H1 (cell line): ENCODE data around the gene RAG2. TPM values are rescaled to one million over a fixed set of nuclear protein-coding genes. Genes with fewer than 3 reads are reported as not detected.

Source experiments
- CTCF ChIA-PET: fragments of 300-600 bp; sonication (Branson Sonifier 250); formaldehyde crosslinking; loops from one replicate; lab custom pipeline; 2021; ENCODE audit not compliant: partially characterized antibody; lab: Charles Lee
- POLR2A ChIA-PET: fragments of 300-600 bp; sonication (Branson Sonifier 250); formaldehyde crosslinking; loops from one replicate; lab custom pipeline; 2021; ENCODE audit warnings: inconsistent platforms; ENCODE audit not compliant: partially characterized antibody; lab: Charles Lee
- DNase-seq, 2 experiments: peaks; one replicate each; pipeline versions ENCODE4 v3.0.0 to v3.0.0-alpha.2; 2010 to 2022; ENCODE audit warnings: low spot score in 2 of 2, low read depth in 1 of 2, mixed read lengths in 1 of 2
- FAIRE-seq: peaks from 2 replicates; lab custom pipeline; 2011; peaks lifted over from hg19 to GRCh38; lab: Jason Lieb, UNC
- H2AFZ ChIP-seq: 2 replicates; pipeline ENCODE4 v1.8.1; 2012; ENCODE audit warnings: low read length, inconsistent platforms
- H2AK5ac ChIP-seq: 2 replicates; pipeline ENCODE4 v1.6.1; 2013; ENCODE audit warnings: low read depth, low read length
- H2BK120ac ChIP-seq: replicated peaks from 2 replicates; pipeline ENCODE3; 2013; ENCODE audit warnings: low read depth, low read length, inconsistent platforms
- H2BK12ac ChIP-seq: 2 replicates; pipeline ENCODE4 v1.6.1; 2013; ENCODE audit warnings: low read depth, low read length
- H2BK15ac ChIP-seq: 2 replicates; pipeline ENCODE4 v1.6.1; 2013; ENCODE audit warnings: low read length
- H2BK20ac ChIP-seq: 2 replicates; pipeline ENCODE4 v1.6.1; 2013; ENCODE audit warnings: low read length
- H2BK5ac ChIP-seq: 2 replicates; pipeline ENCODE4 v1.6.1; 2013; ENCODE audit warnings: low read depth, low read length
- H3K14ac ChIP-seq: 2 replicates; pipeline ENCODE4 v1.6.1; 2013; ENCODE audit warnings: inconsistent platforms; ENCODE audit not compliant: insufficient read length
- H3K18ac ChIP-seq: 2 replicates; pipeline ENCODE4 v1.6.1; 2013; ENCODE audit warnings: low read length; ENCODE audit errors: extremely low read depth
- H3K23ac ChIP-seq: 2 replicates; pipeline ENCODE4 v1.6.1; 2013; ENCODE audit warnings: inconsistent platforms; ENCODE audit not compliant: insufficient read length
- H3K23me2 ChIP-seq: 2 replicates; pipeline ENCODE4 v1.6.1; 2013; ENCODE audit warnings: low read depth, low read length
- H3K27ac ChIP-seq: 2 replicates; pipeline ENCODE4 v1.6.1; 2011; ENCODE audit warnings: low read depth, low read length, inconsistent platforms
- H3K27me3 ChIP-seq, 4 experiments: replicated peaks in 1 of 4; 1 replicate in 1 of 4; 2 replicates in 3 of 4; pipeline versions ENCODE4 v1.6.1 to v1.8.1; 2011 to 2013; ENCODE audit warnings: low read length in 3 of 4, mild to moderate bottlenecking in 3 of 4, inconsistent platforms in 2 of 4, mixed read lengths in 2 of 4, moderate library complexity in 1 of 4; ENCODE audit not compliant: control insufficient read depth in 3 of 4, insufficient read depth in 3 of 4; ENCODE audit errors: extremely low read depth in 1 of 4
- H3K36me3 ChIP-seq, 4 experiments: 2 replicates each; pipeline versions ENCODE4 v1.6.1 to v1.8.1; 2011 to 2013; ENCODE audit warnings: mild to moderate bottlenecking in 4 of 4, low read length in 3 of 4, moderate library complexity in 2 of 4, control low read depth in 1 of 4, inconsistent platforms in 1 of 4; ENCODE audit not compliant: insufficient read depth in 4 of 4, control insufficient read depth in 2 of 4
- H3K4ac ChIP-seq: replicated peaks from 2 replicates; pipeline ENCODE3; 2013; ENCODE audit warnings: low read length, low read depth, mixed read lengths, inconsistent platforms; ENCODE audit not compliant: insufficient read length
- H3K4me1 ChIP-seq, 4 experiments: replicated peaks in 1 of 4; 1 replicate in 1 of 4; 2 replicates in 3 of 4; pipeline versions ENCODE4 v1.6.1 to v1.8.1; 2011 to 2013; ENCODE audit warnings: low read length in 3 of 4, inconsistent platforms in 2 of 4, mixed read lengths in 1 of 4; ENCODE audit not compliant: insufficient read depth in 4 of 4, control insufficient read depth in 3 of 4
- H3K4me2 ChIP-seq, 2 experiments: 2 replicates each; pipeline versions ENCODE4 v1.6.1 to v1.8.1; 2011 to 2013; ENCODE audit warnings: low read depth in 2 of 2, low read length in 2 of 2, control low read depth in 1 of 2, inconsistent platforms in 1 of 2, mild to moderate bottlenecking in 1 of 2; ENCODE audit not compliant: insufficient read depth in 1 of 2
- H3K4me3 ChIP-seq, 4 experiments: fragments of 200-600, 300-600 bp in 1 of 4; sonication (generic), shearing (Covaris generic), sonication (Bioruptor Twin) in 1 of 4; 2 replicates each; pipeline versions ENCODE4 v1.5.1 to v1.8.1; 2011 to 2016; ENCODE audit warnings: low read length in 4 of 4, low read depth in 3 of 4, control low read depth in 2 of 4, inconsistent platforms in 2 of 4, mild to moderate bottlenecking in 2 of 4, mixed read lengths in 1 of 4, moderate library complexity in 1 of 4; ENCODE audit not compliant: insufficient read depth in 2 of 4; ENCODE audit errors: extremely low read depth in 1 of 4
- H3K56ac ChIP-seq: replicated peaks from 2 replicates; pipeline ENCODE3; 2013; ENCODE audit warnings: low read depth, mild to moderate bottlenecking, mixed read lengths, low read length, inconsistent platforms; ENCODE audit not compliant: insufficient read length
- H3K79me1 ChIP-seq: 2 replicates; pipeline ENCODE4 v1.6.1; 2013; ENCODE audit warnings: low read depth, low read length, control low read depth
- H3K79me2 ChIP-seq, 2 experiments: 2 replicates each; pipeline versions ENCODE4 v1.6.1 to v1.8.1; 2012 to 2013; ENCODE audit warnings: low read length in 2 of 2, mild to moderate bottlenecking in 2 of 2, inconsistent platforms in 1 of 2; ENCODE audit not compliant: insufficient read depth in 2 of 2, control insufficient read depth in 1 of 2
- H3K9ac ChIP-seq, 4 experiments: replicated peaks in 1 of 4; 1 replicate in 1 of 4; 2 replicates in 3 of 4; pipeline versions ENCODE4 v1.6.1 to v1.8.1; 2011 to 2013; ENCODE audit warnings: low read depth in 3 of 4, low read length in 3 of 4, control low read depth in 2 of 4, mild to moderate bottlenecking in 2 of 4, moderate library complexity in 2 of 4, inconsistent platforms in 1 of 4; ENCODE audit errors: extremely low read depth in 1 of 4
- H3K9me3 ChIP-seq, 2 experiments: 2 replicates each; pipeline versions ENCODE4 v1.6.1 to v1.8.1; 2012 to 2013; ENCODE audit warnings: mild to moderate bottlenecking in 2 of 2, moderate library complexity in 2 of 2, control low read depth in 1 of 2, inconsistent platforms in 1 of 2, low read depth in 1 of 2, low read length in 1 of 2, mixed read lengths in 1 of 2; ENCODE audit not compliant: insufficient read depth in 2 of 2
- H4K20me1 ChIP-seq, 2 experiments: replicated peaks in 1 of 2; 2 replicates each; pipeline versions ENCODE3 to v1.8.1; 2011 to 2013; ENCODE audit warnings: inconsistent platforms in 2 of 2, low read length in 2 of 2, mild to moderate bottlenecking in 1 of 2; ENCODE audit not compliant: insufficient read depth in 2 of 2, control insufficient read depth in 1 of 2
- H4K5ac ChIP-seq: 2 replicates; pipeline ENCODE4 v1.6.1; 2013; ENCODE audit warnings: low read length, low read depth, mixed read lengths, inconsistent platforms; ENCODE audit not compliant: insufficient read length
- H4K8ac ChIP-seq: 2 replicates; pipeline ENCODE4 v1.8.0; 2013; ENCODE audit warnings: mild to moderate bottlenecking, moderate library complexity, low read length, inconsistent platforms; ENCODE audit not compliant: insufficient read depth; ENCODE audit errors: extremely low read depth
- H4K91ac ChIP-seq: replicated peaks from 2 replicates; pipeline ENCODE3; 2013; ENCODE audit warnings: low read length, mixed read lengths, inconsistent platforms; ENCODE audit not compliant: insufficient read length
- E2F6 ChIP-seq: IDR thresholded peaks from 2 replicates; pipeline ENCODE4 v1.6.1; 2012; ENCODE audit warnings: inconsistent platforms
- GTF2F1 ChIP-seq: IDR thresholded peaks from 2 replicates; pipeline ENCODE4 v1.6.1; 2012; ENCODE audit warnings: low read depth, low read length, improper control_type of control experiment, borderline replicate concordance
- RFX5 ChIP-seq: IDR thresholded peaks from 2 replicates; pipeline ENCODE4 v1.6.1; 2011; ENCODE audit warnings: low read depth, low read length, improper control_type of control experiment, borderline replicate concordance
- WGBS, 2 experiments: shearing (Covaris generic) in 1 of 2; methylation state at CpG; one replicate each; pipeline versions ENCODE4 v1.1.6 to v1.1.7; 2013 to 2015; ENCODE audit warnings: low lambda C conversion rate in 2 of 2, mixed read lengths in 2 of 2, inconsistent platforms in 1 of 2, low coverage in 1 of 2, missing lambda C conversion rate in 1 of 2; ENCODE audit not compliant: insufficient replicate concordance in 2 of 2, insufficient coverage in 1 of 2, insufficient read length in 1 of 2; ENCODE audit errors: extremely low coverage in 1 of 2, missing lambda C conversion rate in 1 of 2; 5-methylcytosine and 5-hydroxymethylcytosine counted together
- polyA plus RNA-seq, 7 experiments: library from polyadenylated mRNA; depleted of rRNA in 3 of 7; stranded (reverse) in 5 of 7; unstranded in 2 of 7; fragments of >200 nt in 5 of 7; fragments of 200-250 nt in 2 of 7; gene quantifications; 1 replicate in 5 of 7; 2 replicates in 1 of 7; 4 replicates in 1 of 7; pipeline versions ENCODE4 v1.2.1 to v1.2.3, GENCODE V29; 2011 to 2013; ENCODE audit warnings: missing spikeins in 2 of 7, mixed read lengths in 2 of 7
- total RNA-seq: library from RNA; stranded (reverse); fragmentation: NEBNext Ultra II Directional; extraction: Animal tissue kit (Norgen Biotek cat#: 25700); gene quantifications from 2 replicates; pipeline ENCODE4 v1.2.1, GENCODE V29; 2021

The RAG2 gene
- total and polyA plus RNA-seq, 2 of the 8 experiments (the other 6 are each of a cell fraction or from before 2014, with no cell fraction given): not detected

- H3K14ac ChIP-seq: no peak overlapping the region
- WGBS, 2 experiments: 94% methylated on average over 1 of the region's 1 CpG; no CpG with 5 or more reads in 1 of the 2 experiments
- no peak overlapping the region for H3K4ac ChIP-seq
- H3K56ac ChIP-seq: no peak overlapping the region
- H4K5ac ChIP-seq: no peak overlapping the region
- no peak overlapping the region for H3K23ac ChIP-seq
- FAIRE-seq (no peak), DNase-seq (no peak)
- H3K9me3 ChIP-seq: no peaks in the 10 kb centered on the region
- H3K23me2 ChIP-seq: no peaks in the 10 kb centered on the region
- no peaks in the 10 kb centered on the region for H3K79me2 ChIP-seq
- H3K36me3 ChIP-seq: no peaks in the 10 kb centered on the region
- TF ChIP-seq RFX5 (no peak), E2F6 (no peak), GTF2F1 (no peak)
- no peak overlapping the region for H3K9ac ChIP-seq
- no peak overlapping the region for H2BK15ac ChIP-seq
- H4K8ac ChIP-seq: no peak overlapping the region
- no peak overlapping the region for H2AK5ac ChIP-seq
- no peak overlapping the region for H2BK120ac ChIP-seq
- H3K18ac ChIP-seq: no peak overlapping the region
- no peak overlapping the region for H3K4me3 ChIP-seq
- no peaks in the 10 kb centered on the region for H4K20me1 ChIP-seq
- no peak overlapping the region for H2AFZ ChIP-seq
- no peaks in the 10 kb centered on the region for H3K79me1 ChIP-seq
- H3K27ac ChIP-seq: no peak overlapping the region
- no peaks in the 10 kb centered on the region for H3K4me1 ChIP-seq
- POLR2A ChIA-PET: no interaction called here
- no peak overlapping the region for H2BK12ac ChIP-seq
- H3K27me3 ChIP-seq: no peaks in the 10 kb centered on the region
- H4K91ac ChIP-seq: no peak overlapping the region
- no peak overlapping the region for H2BK5ac ChIP-seq
- CTCF ChIA-PET: interaction anchor here (0.5 to 1.5 kb wide), 3 partner anchors 9 to 155 kb away, joined by 3 read pairs; no protein-coding TSS in a partner anchor
- H3K4me2 ChIP-seq: no peak overlapping the region
- no peak overlapping the region for H2BK20ac ChIP-seq
Measured at GRCh38 chr11:36550385-36551115, 47.5 kb downstream of the RAG2 start.
